ENCODE measurements around the gene MYOF. TPM values are rescaled to one million over a fixed set of nuclear protein-coding genes. Genes with fewer than 3 reads are reported as not detected.
"Not testable (repeated sequence)": the region's sequence is repeated elsewhere in the genome, so short reads cannot be mapped to it uniquely, and the experiment has no call there.

Gene MYOF
- total and polyA plus RNA-seq, 10 of the 15 experiments (the other 5 are each of a cell fraction or from before 2014, with no cell fraction given), result 0.02 to 0.59 (median 0.17) TPM

- TF ChIP-seq, protein P1, sequence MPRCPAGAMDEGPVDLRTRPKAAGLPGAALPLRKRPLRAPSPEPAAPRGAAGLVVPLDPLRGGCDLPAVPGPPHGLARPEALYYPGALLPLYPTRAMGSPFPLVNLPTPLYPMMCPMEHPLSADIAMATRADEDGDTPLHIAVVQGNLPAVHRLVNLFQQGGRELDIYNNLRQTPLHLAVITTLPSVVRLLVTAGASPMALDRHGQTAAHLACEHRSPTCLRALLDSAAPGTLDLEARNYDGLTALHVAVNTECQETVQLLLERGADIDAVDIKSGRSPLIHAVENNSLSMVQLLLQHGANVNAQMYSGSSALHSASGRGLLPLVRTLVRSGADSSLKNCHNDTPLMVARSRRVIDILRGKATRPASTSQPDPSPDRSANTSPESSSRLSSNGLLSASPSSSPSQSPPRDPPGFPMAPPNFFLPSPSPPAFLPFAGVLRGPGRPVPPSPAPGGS (IDR thresholded peaks at IDR 0.05; ENCODE audit: borderline replicate concordance, insufficient read depth, low read depth, low read length, poor library complexity, severe bottlenecking), result no peak
- TF ChIP-seq FOXK2 (IDR thresholded peaks at IDR 0.05) (no peak), ESRRA (IDR thresholded peaks at IDR 0.05; ENCODE audit: low read length) (no peak)
- TF ChIP-seq, protein P2, sequence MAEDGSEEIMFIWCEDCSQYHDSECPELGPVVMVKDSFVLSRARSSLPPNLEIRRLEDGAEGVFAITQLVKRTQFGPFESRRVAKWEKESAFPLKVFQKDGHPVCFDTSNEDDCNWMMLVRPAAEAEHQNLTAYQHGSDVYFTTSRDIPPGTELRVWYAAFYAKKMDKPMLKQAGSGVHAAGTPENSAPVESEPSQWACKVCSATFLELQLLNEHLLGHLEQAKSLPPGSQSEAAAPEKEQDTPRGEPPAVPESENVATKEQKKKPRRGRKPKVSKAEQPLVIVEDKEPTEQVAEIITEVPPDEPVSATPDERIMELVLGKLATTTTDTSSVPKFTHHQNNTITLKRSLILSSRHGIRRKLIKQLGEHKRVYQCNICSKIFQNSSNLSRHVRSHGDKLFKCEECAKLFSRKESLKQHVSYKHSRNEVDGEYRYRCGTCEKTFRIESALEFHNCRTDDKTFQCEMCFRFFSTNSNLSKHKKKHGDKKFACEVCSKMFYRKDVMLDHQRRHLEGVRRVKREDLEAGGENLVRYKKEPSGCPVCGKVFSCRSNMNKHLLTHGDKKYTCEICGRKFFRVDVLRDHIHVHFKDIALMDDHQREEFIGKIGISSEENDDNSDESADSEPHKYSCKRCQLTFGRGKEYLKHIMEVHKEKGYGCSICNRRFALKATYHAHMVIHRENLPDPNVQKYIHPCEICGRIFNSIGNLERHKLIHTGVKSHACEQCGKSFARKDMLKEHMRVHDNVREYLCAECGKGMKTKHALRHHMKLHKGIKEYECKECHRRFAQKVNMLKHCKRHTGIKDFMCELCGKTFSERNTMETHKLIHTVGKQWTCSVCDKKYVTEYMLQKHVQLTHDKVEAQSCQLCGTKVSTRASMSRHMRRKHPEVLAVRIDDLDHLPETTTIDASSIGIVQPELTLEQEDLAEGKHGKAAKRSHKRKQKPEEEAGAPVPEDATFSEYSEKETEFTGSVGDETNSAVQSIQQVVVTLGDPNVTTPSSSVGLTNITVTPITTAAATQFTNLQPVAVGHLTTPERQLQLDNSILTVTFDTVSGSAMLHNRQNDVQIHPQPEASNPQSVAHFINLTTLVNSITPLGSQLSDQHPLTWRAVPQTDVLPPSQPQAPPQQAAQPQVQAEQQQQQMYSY (CRISPR knock-in tag; IDR thresholded peaks at IDR 0.05), result no peak
- TF ChIP-seq, protein P3, sequence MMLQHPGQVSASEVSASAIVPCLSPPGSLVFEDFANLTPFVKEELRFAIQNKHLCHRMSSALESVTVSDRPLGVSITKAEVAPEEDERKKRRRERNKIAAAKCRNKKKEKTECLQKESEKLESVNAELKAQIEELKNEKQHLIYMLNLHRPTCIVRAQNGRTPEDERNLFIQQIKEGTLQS (IDR thresholded peaks at IDR 0.05; ENCODE audit: borderline replicate concordance, extremely low read depth, low read depth, low read length), result no peak
Observed at GRCh38 chr10:93315246-93315645, 166.9 kb downstream of the MYOF start (continued).

DNA sequence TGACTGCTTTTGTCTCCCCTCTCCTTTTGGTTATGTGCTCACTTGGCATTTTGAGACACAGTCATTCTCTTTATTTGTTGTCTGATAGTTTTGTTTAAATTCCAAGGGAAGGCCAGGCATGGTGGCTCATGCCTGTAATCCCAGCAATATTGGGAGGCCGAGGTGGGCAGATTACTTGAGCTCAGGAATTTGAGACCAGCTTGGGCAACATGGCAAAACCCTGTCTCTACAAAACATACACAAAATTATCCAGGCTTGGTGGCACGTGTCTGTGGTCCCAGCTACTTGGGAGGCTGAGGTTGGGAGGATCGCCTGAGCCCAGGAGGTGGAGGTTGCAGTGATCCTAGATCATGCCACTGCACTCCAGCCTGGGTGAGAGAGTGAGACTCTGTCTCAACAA is 167.5 kb downstream of the MYOF start:
- FAIRE-seq, CTCF ChIA-PET: not testable (repeated sequence)

More for the DNA sequence above, 167.5 kb downstream of the MYOF start:
- WGBS (ENCODE audit: insufficient coverage, insufficient replicate concordance, low lambda C conversion rate, missing lambda C conversion rate), result 27% methylated on average over 3 of the region's 3 CpGs
- DNase-seq (ENCODE audit: low read depth, low spot score); RAD21 ChIA-PET (ENCODE audit: unreplicated experiment); SMC1A ChIA-PET (ENCODE audit: uncharacterized antibody, unreplicated experiment); H2AFZ ChIP-seq (ENCODE audit: control insufficient read depth, low read depth, low read length); H3K9ac ChIP-seq (ENCODE audit: control insufficient read depth, insufficient read depth, low read length); H4K20me1 ChIP-seq (ENCODE audit: control insufficient read depth, insufficient read depth); H3K79me2 ChIP-seq (ENCODE audit: control insufficient read depth, insufficient read depth, low read length); H3K27me3 ChIP-seq (replicated peaks in 1 of 2; ENCODE audit: control insufficient read depth in 2 of 2, insufficient read depth in 2 of 2, low read length in 1 of 2); ATAC-seq; in situ Hi-C loops (cut with MboI); BruUV-seq (replicated peaks); H3K4me2 ChIP-seq (ENCODE audit: control insufficient read depth, insufficient read depth); H3K36me3 ChIP-seq (ENCODE audit: control insufficient read depth in 2 of 2, insufficient read depth in 2 of 2, low read length in 1 of 2); H3K9me3 ChIP-seq (replicated peaks; ENCODE audit: control insufficient read depth, insufficient read depth, low read length); H3K27ac ChIP-seq (ENCODE audit: control insufficient read depth, insufficient read depth); POLR2A ChIA-PET; H3K4me3 ChIP-seq: not testable (repeated sequence)
- intact Hi-C loops (cut with micrococcal nuclease; ENCODE audit: unreplicated experiment), result loop anchor here (5.0 kb wide), 1 partner anchor 33 kb away; no protein-coding TSS in a partner anchor
- H3K4me1 ChIP-seq (ENCODE audit: control insufficient read depth, insufficient read depth, low read length), result peaks cover 27% of the 10 kb centered on the region

Measured in GM12878 (cell line).